Measurements from ENCODE around the gene PYGL.
A peak's percentile ranks its signal among the peaks of the same experiment; 100 is the strongest.

The PYGL gene

DNA sequence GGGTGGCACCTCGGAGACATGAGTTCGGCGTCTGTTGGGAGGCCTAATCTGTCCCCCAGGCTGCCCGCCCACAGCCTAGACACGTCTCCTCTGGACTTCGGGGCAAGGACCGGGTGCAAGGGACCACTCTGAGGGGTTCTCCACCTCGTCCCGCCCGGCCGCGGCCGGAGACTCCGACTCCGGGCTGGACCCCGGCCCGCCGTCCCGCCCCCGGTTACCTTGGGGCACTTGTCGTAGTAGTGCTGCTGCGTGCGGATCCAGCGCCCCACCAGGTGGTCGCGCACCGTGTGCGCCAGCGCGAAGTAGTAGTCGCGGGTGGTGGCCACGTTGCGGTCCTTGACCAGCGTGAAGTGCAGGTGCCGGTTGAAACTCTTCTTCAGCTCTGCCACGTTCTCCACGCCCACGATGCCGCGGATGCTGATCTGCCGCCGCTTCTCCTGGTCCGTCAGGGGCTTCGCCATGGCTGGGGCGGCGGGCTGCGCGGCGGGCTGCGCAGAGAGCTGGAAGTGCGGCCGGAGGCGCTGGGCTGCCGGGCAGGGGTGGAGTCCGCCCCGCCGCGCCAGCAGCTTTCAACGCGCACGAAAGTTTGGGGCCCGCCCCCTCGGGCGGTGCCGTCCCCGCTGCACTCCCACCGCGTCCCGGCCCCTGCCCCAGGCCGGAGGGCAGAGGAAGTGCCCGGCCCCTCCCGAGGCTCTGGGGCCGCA lies at the start of gene PYGL:
Gene PYGL (minus strand): TSS at position 541 of the 704 bp plus-strand sequence. CDS start 80 bp downstream, at position 461.
- H3K9me3 ChIP-seq (ENCODE audit: control insufficient read depth, insufficient read depth, low read depth, low read length) = no peaks in the 10 kb centered on the region
- H3K4me1 ChIP-seq (ENCODE audit: control insufficient read depth, insufficient read depth, low read length) = peaks cover 16% of the 10 kb centered on the region
- H3K4me3 ChIP-seq (ENCODE audit: low read depth, low read length) = peak within 1 kb of the TSS; percentile 95
- H3K36me3 ChIP-seq (ENCODE audit: control insufficient read depth, insufficient read depth, low read length) = peaks cover 12% of the 10 kb centered on the region; the same call in 1 of the 2 replicates
- H3K27me3 ChIP-seq (ENCODE audit: control insufficient read depth, insufficient read depth, low read length) = no peaks in the 10 kb centered on the region
- peak within 1 kb of the TSS; percentile 48; the same call in 1 of the 2 replicates for H3K27ac ChIP-seq (ENCODE audit: low read depth, low read length)
- peak within 1 kb of the TSS; percentile 72 for H3K9ac ChIP-seq (ENCODE audit: low read length)

DNA sequence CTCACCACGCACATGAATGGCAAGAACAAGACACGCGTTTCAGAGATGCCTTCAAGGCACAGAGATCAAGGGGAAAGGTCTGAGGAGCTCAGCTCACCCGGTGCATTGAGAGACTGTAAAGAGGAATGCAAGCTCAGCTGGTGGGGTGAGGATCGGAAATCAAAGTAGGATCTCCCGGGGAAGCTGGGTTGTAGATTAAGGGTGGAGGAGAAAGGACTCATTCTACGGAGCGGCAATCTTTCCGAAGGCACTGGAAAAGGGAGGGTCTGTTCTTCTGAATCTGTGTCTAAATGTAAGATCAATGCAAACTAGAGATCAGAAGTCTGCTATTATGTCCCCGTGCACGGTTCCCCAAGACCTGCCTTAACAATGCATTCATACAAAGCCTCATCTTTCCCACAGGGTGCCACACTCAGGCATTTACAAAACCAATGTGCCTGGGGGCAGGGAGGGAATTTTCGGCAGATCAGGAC lies 41.6 kb upstream of the PYGL start:
- peaks cover 25% of the 10 kb centered on the region for H3K4me1 ChIP-seq (ENCODE audit: control insufficient read depth, insufficient read depth, low read length)
- no peak overlapping the region for H3K27ac ChIP-seq (ENCODE audit: low read depth, low read length)
- no peaks in the 10 kb centered on the region for H3K36me3 ChIP-seq (ENCODE audit: control insufficient read depth, insufficient read depth, low read length)
- H3K4me3 ChIP-seq (ENCODE audit: low read depth, low read length) = 0 out of 2 replicates have a peak overlapping the region, but pooled peaks have one; percentile 4
- H3K27me3 ChIP-seq (ENCODE audit: control insufficient read depth, insufficient read depth, low read length) = no peaks in the 10 kb centered on the region
- no peaks in the 10 kb centered on the region for H3K9me3 ChIP-seq (ENCODE audit: control insufficient read depth, insufficient read depth, low read depth, low read length)
- no peak overlapping the region for H3K9ac ChIP-seq (ENCODE audit: low read length)

DNA sequence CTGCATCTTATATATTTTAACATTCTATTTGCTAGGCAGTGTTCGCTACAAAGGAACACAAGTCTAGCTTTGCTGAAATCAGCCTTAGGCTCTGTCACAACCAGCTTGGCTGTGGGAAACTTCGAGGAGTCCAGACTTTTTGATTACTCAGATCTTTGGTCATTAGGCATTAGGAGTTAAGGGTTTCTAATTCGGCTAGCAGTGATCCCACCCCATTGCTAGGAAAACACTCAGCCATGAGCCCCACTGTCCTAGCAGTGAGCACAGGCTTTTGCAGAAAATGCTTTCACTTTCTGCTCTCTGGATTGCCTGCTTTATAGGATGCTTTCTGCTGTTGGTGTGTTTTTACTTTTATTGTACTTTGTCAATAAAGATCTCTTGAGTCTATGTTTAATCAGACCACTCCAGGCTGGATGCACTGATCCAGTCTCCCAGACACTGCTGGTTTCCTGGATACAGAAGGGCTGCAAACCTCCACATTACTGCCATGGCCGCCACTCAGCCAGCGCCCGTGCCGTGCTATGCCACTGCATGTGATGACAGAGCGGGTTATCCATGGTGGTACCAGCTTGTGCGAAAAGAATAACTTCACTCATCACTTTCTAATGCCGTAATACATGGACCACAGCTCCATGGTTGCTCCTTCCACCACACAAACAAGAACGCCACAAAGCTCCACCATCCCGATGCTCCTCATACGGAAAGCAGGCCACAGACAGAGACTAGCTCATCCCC lies 41.0 kb upstream of the PYGL start:
- 0 out of 2 replicates have a peak overlapping the region, but pooled peaks have one; percentile 4 for H3K4me3 ChIP-seq (ENCODE audit: low read depth, low read length)
- H3K9ac ChIP-seq (ENCODE audit: low read length) = no peak overlapping the region
- H3K27ac ChIP-seq (ENCODE audit: low read depth, low read length) = no peak overlapping the region
- no peaks in the 10 kb centered on the region for H3K9me3 ChIP-seq (ENCODE audit: control insufficient read depth, insufficient read depth, low read depth, low read length)
- H3K4me1 ChIP-seq (ENCODE audit: control insufficient read depth, insufficient read depth, low read length) = peaks cover 25% of the 10 kb centered on the region
- no peaks in the 10 kb centered on the region for H3K36me3 ChIP-seq (ENCODE audit: control insufficient read depth, insufficient read depth, low read length)
- H3K27me3 ChIP-seq (ENCODE audit: control insufficient read depth, insufficient read depth, low read length) = no peaks in the 10 kb centered on the region

DNA sequence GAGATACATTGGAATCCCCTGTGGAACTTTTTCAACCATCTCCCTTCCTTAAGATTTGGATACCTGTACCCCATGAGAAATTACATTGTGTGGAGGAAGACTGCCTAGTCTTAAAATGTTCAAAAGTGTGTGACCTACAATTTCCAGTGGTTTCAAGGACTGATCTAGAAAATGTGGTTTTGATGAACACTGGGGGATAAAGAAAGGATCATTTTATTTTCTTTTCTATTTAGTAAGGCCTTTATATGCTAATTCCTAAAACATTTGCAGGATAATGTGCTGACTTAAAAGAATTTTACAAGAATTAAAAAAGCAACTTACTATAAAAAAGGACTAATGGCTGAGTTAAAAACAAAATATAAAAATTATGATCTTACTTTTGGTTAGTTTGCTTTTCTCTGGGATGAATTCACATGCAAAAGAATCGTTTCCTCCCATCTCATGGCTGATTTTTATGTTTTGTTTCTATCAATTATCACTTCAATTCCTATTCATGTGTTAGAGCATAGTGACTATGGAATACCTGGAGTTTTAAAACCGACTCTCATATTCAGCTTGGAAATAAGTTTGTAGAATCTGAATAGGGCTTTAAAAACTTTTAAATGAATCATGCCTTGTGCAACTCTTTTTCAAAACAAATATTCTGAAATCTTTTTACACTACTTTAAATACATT lies 39.9 kb upstream of the PYGL start:
- Histone ChIP-seq H3K27ac (ENCODE audit: low read depth, low read length) (no peak overlapping the region), H3K9ac (ENCODE audit: low read length) (no peak overlapping the region), H3K4me3 (ENCODE audit: low read depth, low read length) (no peak overlapping the region), H3K9me3 (ENCODE audit: control insufficient read depth, insufficient read depth, low read depth, low read length) (no peaks in the 10 kb centered on the region), H3K27me3 (ENCODE audit: control insufficient read depth, insufficient read depth, low read length) (no peaks in the 10 kb centered on the region), H3K36me3 (ENCODE audit: control insufficient read depth, insufficient read depth, low read length) (no peaks in the 10 kb centered on the region), H3K4me1 (ENCODE audit: control insufficient read depth, insufficient read depth, low read length) (peaks cover 25% of the 10 kb centered on the region)

DNA sequence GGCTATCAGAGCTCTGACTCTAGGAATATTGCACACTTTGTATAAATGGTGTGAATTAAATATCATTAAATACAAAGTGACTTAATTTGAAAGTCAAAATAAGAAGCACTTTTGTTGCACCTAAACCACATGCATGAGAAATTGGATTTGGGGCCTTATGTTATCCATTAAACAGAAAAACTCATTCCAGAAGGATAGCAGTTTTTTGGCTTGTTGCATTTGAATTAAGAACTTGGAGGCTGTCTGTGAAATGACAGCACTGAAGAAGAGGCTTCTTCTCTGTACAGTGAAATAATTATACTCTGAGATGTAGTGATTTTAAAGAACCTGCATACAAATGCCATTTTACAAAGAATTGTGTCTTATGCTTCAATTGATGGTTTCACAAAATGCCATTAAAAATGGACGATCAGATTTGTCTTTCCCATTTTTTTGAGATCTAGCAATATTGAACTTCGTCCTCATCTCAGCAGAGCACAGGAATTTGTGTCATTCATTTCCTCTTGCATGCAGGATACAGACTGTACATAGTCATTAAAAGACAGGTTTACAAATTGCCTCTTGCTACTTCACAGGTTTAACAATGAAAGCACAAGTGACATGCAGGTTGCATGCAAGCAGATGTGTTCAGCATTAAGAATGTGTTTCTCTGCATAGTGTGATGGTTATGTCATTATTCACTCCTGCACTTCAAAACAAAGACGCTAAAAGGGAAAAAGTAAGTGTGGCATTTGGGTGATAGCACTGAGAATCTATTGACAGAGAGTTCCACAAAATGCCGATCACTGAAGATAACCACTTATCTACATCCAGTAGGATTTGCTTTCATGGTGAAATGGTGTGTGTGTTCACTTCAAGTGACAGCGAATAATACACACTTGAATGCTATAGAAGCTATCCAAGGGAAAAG lies 35.9 kb upstream of the PYGL start:
- no peaks in the 10 kb centered on the region for H3K9me3 ChIP-seq (ENCODE audit: control insufficient read depth, insufficient read depth, low read depth, low read length)
- H3K4me3 ChIP-seq (ENCODE audit: low read depth, low read length) = no peak overlapping the region
- no peaks in the 10 kb centered on the region for H3K27me3 ChIP-seq (ENCODE audit: control insufficient read depth, insufficient read depth, low read length)
- no peak overlapping the region for H3K27ac ChIP-seq (ENCODE audit: low read depth, low read length)
- peaks cover 14% of the 10 kb centered on the region for H3K4me1 ChIP-seq (ENCODE audit: control insufficient read depth, insufficient read depth, low read length)
- no peak overlapping the region for H3K9ac ChIP-seq (ENCODE audit: low read length)
- no peaks in the 10 kb centered on the region for H3K36me3 ChIP-seq (ENCODE audit: control insufficient read depth, insufficient read depth, low read length)

DNA sequence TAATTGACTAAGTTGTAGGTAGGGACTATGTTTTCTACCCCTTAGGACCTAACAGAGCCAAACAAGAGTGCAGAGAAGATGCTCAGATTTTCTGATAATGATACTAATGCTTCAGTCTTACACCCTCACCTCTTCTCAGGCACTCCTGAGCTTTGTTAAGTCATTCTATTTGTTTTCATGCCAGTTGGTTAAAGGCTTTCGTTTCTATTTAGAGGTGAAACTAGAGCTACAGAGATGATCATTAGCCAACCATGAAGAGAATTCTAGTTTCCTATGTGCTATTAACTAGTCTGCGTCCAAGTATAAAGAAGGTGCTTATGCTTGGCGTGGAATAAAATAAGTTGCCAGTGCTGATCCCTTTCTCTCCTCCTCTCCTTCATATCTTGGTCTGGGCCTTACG lies 34.6 kb upstream of the PYGL start:
- Histone ChIP-seq H3K9ac (ENCODE audit: low read length) (no peak overlapping the region), H3K27ac (ENCODE audit: low read depth, low read length) (no peak overlapping the region), H3K36me3 (ENCODE audit: control insufficient read depth, insufficient read depth, low read length) (no peaks in the 10 kb centered on the region), H3K4me3 (ENCODE audit: low read depth, low read length) (no peak overlapping the region), H3K27me3 (ENCODE audit: control insufficient read depth, insufficient read depth, low read length) (no peaks in the 10 kb centered on the region), H3K9me3 (ENCODE audit: control insufficient read depth, insufficient read depth, low read depth, low read length) (no peaks in the 10 kb centered on the region), H3K4me1 (ENCODE audit: control insufficient read depth, insufficient read depth, low read length) (peaks cover 2% of the 10 kb centered on the region)

DNA sequence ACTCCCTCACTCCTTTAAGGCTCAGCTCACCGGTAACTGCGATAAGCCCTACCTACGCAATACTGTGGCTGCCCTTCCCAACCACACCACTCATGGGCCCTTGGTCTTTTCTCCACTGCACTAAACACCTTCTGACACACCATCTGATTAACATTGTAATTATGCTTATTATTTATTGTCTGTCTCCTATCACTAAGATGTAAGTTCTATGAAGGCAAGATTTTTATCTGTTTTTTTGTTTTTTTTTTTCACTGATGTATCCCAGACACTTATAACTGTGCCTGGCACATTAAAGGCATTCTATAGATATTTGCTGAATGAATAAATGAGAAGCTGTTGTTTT lies 34.2 kb upstream of the PYGL start:
- Histone ChIP-seq H3K27me3 (ENCODE audit: control insufficient read depth, insufficient read depth, low read length) (no peaks in the 10 kb centered on the region), H3K4me1 (ENCODE audit: control insufficient read depth, insufficient read depth, low read length) (no peaks in the 10 kb centered on the region), H3K36me3 (ENCODE audit: control insufficient read depth, insufficient read depth, low read length) (no peaks in the 10 kb centered on the region), H3K9ac (ENCODE audit: low read length) (no peak overlapping the region), H3K9me3 (ENCODE audit: control insufficient read depth, insufficient read depth, low read depth, low read length) (no peaks in the 10 kb centered on the region), H3K4me3 (ENCODE audit: low read depth, low read length) (no peak overlapping the region), H3K27ac (ENCODE audit: low read depth, low read length) (no peak overlapping the region)

DNA sequence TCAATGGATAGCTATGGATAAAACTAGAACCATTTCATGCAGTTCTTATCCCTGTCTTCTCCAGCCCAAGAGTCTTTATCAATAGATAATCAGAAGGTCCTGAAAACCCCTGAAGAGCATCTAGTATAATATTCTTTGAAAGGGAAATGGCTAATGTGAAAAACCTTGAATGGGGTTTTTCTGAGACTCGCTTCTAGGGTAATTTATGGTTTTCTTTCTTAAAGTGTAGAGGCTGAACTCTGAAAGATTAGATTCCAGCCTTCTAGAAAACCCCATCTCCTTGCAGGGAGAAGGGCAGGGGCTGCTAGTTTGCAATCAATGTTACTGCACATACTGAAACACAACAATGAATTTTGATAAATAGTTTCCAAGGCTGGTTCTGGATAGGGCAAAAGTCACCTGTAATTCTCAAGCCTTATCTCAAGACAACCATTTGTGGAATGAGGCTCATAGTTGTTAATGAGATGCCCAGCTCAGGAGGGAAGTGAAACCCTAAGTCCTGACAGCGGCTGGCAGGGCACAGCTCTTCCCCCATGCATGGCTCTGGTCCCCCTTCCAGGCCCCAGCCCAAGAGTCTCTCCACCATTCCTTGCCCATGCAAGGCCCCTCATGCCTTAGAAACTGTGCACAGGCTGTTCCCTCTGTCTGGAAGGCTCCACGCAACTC lies 33.7 kb upstream of the PYGL start:
- Histone ChIP-seq H3K36me3 (ENCODE audit: control insufficient read depth, insufficient read depth, low read length) (no peaks in the 10 kb centered on the region), H3K9me3 (ENCODE audit: control insufficient read depth, insufficient read depth, low read depth, low read length) (no peaks in the 10 kb centered on the region), H3K27ac (ENCODE audit: low read depth, low read length) (no peak overlapping the region), H3K27me3 (ENCODE audit: control insufficient read depth, insufficient read depth, low read length) (no peaks in the 10 kb centered on the region), H3K4me1 (ENCODE audit: control insufficient read depth, insufficient read depth, low read length) (no peaks in the 10 kb centered on the region), H3K9ac (ENCODE audit: low read length) (no peak overlapping the region), H3K4me3 (ENCODE audit: low read depth, low read length) (no peak overlapping the region)

DNA sequence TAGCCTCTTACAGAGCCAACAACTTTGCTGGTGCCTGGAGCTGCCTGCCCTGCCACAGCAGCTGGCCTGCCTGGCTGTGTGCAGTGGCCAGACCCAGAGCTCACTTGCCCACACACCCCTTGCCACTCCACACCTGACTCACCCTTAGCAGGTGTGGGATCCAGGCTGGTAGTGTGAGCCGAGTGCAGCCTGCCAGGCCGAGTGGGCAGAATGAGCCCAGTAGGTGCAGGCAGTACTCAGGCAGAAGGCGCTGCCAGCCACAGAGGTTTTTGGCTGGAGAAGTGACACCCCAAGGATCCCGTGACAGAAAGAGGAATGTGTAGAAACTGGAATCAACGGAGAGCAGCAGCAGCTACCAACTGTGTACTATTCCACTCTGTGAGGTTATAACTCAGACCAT lies 29.8 kb upstream of the PYGL start:
- Histone ChIP-seq H3K27me3 (ENCODE audit: control insufficient read depth, insufficient read depth, low read length) (no peaks in the 10 kb centered on the region), H3K4me3 (ENCODE audit: low read depth, low read length) (no peak overlapping the region), H3K27ac (ENCODE audit: low read depth, low read length) (no peak overlapping the region), H3K36me3 (ENCODE audit: control insufficient read depth, insufficient read depth, low read length) (no peaks in the 10 kb centered on the region), H3K4me1 (ENCODE audit: control insufficient read depth, insufficient read depth, low read length) (no peaks in the 10 kb centered on the region), H3K9ac (ENCODE audit: low read length) (no peak overlapping the region), H3K9me3 (ENCODE audit: control insufficient read depth, insufficient read depth, low read depth, low read length) (no peaks in the 10 kb centered on the region)

DNA sequence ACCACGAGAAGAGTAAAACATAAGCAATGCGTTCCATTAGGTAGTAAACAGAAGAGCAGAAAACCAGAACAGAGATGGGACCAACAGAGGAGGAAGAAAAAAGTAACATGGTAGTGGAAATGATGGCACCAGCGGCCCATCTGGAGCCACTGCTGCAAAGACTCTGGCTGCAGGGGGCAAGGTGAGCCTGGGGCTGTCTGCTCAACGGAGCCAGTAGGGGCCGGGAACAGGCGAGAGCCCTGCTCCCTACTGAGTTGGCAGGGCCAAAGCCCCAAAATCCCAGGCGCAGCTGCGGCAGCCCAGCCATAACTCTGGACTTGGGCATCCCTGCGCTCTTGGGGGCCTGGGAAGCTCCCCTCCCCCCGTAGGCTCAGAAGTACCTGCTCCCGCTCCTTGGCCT lies 28.5 kb upstream of the PYGL start:
- no peaks in the 10 kb centered on the region for H3K27me3 ChIP-seq (ENCODE audit: control insufficient read depth, insufficient read depth, low read length)
- H3K9me3 ChIP-seq (ENCODE audit: control insufficient read depth, insufficient read depth, low read depth, low read length) = no peaks in the 10 kb centered on the region
- H3K27ac ChIP-seq (ENCODE audit: low read depth, low read length) = no peak overlapping the region
- no peak overlapping the region for H3K9ac ChIP-seq (ENCODE audit: low read length)
- no peaks in the 10 kb centered on the region for H3K36me3 ChIP-seq (ENCODE audit: control insufficient read depth, insufficient read depth, low read length)
- no peaks in the 10 kb centered on the region for H3K4me1 ChIP-seq (ENCODE audit: control insufficient read depth, insufficient read depth, low read length)
- no peak overlapping the region for H3K4me3 ChIP-seq (ENCODE audit: low read depth, low read length)
